GM18499 (cell line): Measurements from ENCODE around the gene SELENOF.
A peak's percentile ranks its signal among the peaks of the same experiment; 100 is the strongest.
"Not testable (repeated sequence)": the region's sequence is repeated elsewhere in the genome, so short reads cannot be mapped to it uniquely, and the experiment has no call there.

Experiments used
- ATAC-seq: cut with Tn5 transposase; IDR thresholded peaks from one replicate; pipeline ENCODE4 v1.9.1; 2021; ENCODE audit warnings: moderate number of reproducible peaks; ENCODE audit not compliant: insufficient read depth, unreplicated experiment

SELENOF gene

GRCh38 chr1:86922445-86922844 is 8.5 kb upstream of the SELENOF start:
- no peak for ATAC-seq

DNA sequence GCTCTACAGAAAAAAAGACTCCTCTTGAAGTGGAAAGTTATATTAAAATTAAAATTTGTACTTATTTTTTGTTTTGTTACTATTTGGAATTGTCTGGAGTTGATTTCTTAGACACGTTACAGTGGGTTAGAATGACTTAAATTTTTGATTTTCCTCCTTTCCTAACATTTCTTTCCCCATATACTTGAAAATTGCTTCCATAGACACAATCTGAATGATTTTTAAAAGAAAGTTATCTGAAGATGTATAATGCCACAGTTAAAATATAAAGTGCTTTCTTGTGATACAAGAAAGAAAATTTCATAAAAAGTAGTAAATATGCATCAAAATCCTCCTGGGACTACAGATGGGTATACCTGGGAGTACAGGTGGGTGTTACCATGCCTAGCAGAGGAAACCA is 2.8 kb upstream of the SELENOF start:
- no peak for ATAC-seq

GRCh38 chr1:86915737-86916235 is 1.9 kb upstream of the SELENOF start:
- no peak for ATAC-seq

DNA sequence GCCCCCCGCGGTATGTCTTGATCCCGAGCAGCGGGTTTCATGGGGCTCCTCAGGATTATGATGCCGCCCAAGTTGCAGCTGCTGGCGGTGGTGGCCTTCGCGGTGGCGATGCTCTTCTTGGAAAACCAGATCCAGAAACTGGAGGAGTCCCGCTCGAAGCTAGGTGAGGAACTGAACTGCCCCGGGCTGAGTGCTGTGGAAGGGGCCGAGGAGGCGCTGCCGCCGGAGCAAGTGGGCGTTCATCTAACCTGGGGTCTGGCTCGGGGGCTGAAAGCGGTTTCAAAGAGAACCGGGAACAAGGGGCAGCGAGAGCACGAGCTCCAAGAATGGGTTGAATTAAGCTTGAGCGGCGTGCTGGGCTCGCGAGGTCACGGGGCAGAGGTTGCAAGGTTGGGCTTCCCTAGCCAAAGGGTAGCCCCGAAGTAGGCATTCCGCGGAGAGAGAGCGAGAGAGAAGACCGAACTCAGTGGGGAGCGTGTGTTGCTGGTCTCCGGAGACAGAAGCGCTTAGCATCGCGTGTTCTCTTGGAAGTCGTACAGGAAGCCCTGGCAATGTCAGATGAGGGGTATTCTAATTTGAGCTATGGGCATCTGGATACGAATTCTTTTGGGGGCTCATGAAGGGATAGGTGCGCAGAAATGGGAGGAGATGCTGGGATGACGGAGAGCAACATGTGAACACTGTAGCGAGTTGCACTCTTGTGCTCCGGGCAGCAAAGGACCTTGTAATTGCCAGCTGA is 1.2 kb upstream of the SELENOF start:
- ATAC-seq: no peak

GRCh38 chr1:86914601-86914997 is 673 bp upstream of the SELENOF start, which contains the start of gene HS2ST1:
Gene HS2ST1 (plus strand): TSS chr1:86914635.
- no peak for ATAC-seq

DNA sequence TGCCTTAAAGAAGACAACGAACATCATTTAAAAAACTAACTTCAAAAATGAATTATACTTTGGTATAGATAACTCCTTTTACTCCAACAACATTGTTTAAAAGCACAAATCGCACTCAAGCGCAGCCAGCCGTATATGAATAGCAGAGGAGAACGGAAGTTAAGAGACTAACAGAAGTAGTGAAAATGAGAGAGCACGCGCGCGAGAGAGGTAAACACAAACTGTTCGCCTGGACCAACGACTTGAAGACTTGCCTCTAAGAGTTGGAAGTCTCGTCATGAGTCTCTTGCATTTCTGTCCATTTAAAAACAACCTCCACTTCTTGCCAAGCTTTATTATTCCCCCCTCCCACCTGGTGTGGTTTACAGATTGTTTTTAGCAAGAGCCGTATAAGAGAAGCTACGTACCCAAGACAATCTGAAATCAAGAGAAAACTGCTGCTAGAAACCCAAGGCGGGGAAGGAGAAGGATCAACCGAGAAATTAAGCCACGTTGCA is 479 bp downstream of the SELENOF start:
- peak; percentile 26 for ATAC-seq

DNA sequence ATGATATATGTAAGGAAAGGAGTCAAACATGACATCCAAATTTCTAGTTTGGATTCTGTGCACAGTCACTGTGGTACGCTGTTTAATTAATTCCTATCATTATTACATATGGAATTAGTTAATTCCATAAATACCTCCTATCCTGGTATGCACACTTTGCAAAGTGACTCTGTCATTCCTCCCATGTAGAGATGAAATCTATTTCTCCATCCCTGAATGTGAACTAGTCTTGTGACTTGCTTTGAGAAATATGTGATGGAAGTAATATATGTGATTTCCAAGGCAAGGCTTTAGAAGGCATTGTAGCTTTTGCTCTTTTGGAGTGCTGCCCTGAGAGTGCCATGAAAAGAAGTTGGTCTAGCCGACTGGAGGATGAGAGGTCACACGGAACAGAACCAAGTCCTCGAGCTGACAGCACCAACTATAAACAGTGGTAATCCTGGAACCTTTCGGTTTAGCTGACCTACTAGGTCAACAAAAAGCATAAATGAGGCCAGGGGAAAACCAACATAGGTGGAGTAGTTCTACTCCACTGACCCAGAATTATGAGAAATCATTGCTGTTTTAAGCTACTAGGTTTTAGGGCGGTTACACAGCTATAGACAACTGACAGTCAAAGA is 1.5 kb downstream of the SELENOF start:
- ATAC-seq: no peak

- no peak for ATAC-seq
Measured at GRCh38 chr1:86906419-86906818, 7.5 kb downstream of the SELENOF start.

DNA sequence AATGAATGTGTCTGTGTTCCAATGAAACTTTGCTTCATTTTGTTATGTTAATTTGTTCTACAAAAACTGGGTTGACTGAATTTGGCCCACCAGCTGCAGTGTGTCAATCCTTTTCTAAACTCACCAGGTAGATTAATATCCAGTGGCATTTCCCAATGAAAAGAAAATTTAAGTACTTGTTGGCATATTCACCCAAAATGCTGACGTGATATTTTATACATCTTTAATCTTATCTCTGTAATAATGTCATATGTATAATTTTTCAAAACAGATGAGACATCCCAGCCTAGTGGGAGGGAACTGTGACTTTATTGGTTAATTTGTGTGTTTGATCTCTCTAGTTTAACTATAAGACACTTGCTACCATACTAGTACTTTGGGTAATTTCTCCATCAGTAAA is 8.1 kb downstream of the SELENOF start:
- no peak for ATAC-seq

- not testable (repeated sequence) for ATAC-seq
Measured at GRCh38 chr1:86899401-86899800, 14.5 kb downstream of the SELENOF start.

DNA sequence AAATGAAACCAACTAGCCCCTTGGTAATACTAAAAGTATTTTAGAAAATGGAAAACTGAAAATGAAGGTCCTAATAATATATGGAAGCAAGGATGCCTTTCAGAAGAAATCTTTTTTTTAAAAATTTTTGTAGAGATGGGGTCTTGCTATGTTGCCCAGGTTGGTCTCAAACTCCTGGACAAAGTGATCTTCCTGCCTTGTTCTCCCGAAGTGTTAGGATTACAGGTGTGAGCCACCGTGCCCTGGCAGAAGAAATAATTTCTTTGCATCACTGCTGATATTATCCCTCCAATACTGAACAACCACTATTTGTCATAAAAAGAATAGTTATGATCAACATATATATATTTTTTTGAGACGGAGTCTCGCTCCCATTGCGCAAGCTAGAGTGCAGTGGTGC is 25.6 kb downstream of the SELENOF start:
- no peak for ATAC-seq

GRCh38 chr1:86887479-86888162 is 26.3 kb downstream of the SELENOF start:
- ATAC-seq: peak; percentile 81

DNA sequence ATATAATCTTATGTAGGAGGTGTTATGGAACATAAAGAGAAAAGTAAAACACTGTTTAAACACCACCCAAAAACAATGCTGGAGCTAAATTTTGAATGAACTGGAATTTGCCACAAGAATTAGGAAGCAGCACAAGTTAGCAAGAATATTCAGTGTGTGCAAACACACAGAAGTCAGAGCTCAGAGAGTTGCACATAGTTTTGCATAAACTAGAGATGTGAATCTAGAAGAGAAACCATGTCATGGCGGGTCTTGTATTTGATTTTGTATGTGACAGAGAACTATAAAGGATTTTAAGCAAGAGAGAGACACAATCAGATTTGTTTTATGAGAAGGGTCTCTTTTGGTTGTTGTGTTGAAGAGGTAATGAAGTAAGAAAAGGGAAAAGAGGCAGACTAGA is 38.2 kb downstream of the SELENOF start:
- ATAC-seq: no peak

DNA sequence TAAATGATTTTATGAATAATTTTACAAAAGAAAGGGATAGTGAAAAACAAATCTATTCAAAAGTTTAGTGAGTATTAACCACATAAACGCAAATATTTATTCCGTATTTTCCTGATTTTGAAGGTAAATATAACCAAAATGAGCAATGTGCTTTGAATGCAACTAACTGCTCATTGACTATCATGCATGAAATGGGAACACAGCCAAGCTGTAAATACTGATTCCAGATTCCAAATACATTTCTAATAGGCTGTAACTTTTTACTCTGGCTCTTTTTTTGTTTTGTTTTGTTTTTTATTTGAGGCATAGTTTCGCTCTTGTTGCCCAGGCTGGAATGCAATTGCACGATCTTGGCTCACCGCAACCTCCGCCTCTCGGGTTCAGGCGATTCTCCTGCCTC is 41.8 kb downstream of the SELENOF start:
- no peak for ATAC-seq

DNA sequence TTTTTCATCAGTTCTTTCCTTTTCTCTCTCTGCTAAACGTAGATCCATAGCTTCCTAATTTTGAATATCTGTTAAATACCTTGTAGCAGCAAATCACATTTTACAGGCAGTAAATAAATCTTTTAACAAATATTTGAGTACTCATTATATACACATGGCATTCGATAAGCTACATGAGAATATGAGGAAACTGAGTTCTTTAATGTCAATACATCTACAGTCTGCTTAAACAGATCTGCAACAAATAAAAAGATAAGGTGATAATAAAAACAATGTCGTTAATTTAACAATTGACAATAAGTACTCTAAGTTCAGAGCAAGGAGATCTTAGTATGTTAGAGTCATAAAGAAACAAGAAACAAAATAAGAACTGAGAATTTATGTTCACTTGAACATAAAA is 42.9 kb downstream of the SELENOF start:
- ATAC-seq: no peak

DNA sequence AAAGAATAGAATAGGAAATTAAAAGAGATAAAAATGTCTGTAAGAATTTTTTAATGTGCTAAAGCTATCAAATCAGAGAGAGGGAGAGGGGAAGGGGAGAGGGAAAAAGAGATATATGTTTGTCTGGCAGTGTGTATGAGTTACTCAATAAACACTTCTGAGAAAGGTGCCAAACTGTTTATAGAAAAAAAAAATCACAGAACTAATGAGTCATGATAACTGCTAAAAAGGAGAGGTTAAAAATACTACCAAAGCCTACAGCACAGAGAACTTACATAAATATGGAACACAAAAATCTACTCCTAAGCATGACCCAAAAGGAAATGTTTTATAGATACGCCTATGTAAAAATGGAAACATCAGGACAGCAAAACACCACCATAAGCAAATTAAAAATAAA is 45.4 kb downstream of the SELENOF start:
- ATAC-seq: no peak

DNA sequence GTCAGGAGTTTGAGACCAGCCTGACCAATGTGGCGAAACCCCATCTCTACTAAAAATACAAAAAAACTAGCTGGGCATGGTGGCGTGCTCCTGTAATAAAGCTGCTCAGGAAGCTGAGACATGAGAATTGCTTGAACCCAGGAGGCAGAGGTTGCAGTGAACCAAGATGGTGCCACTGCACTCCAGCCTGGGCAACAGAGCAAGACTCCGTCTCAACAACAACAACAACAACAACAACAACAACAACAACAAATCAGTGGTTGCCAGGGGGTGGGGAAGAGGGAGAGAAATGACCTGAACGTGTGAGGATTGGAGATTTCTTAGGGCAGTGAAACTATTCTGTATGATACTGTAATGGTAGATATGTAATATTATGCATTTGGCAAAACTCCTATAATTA is 46.6 kb downstream of the SELENOF start:
- ATAC-seq: not testable (repeated sequence)

- no peak for ATAC-seq
Measured at GRCh38 chr1:86866665-86867064, 47.3 kb downstream of the SELENOF start.

- no peak for ATAC-seq
Measured at GRCh38 chr1:86865973-86866637, 47.8 kb downstream of the SELENOF start.

GRCh38 chr1:86862920-86863319 is 51.0 kb downstream of the SELENOF start:
- ATAC-seq: no peak

DNA sequence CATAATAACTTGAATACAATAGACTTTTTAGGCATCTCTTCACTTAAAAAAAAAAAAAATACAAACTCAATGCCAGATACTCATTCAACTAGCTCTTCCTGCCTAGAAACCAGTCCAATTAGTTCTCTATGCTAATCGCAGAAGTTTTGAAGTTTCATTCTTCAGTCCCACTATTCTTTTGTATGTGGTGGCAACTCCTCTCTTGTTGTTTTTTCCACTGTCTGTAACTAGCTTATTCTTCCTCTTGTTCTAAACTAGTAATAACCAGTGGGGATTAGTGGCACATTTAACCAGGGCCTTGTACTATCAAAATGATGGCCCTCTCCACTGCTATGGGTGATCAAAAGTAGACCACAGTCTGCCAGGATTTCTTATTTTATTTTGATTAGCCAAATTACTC is 52.5 kb downstream of the SELENOF start:
- no peak for ATAC-seq
